Activated CD4-positive, alpha-beta T cell treated with anti-CD3 and anti-CD28 coated beads, Interleukin-2, Interleukin-6, amounts not matched to agents 100 ng/mL and 50 ng/mL, durations not matched to agents 16 hours and 8 hours (primary cell): ENCODE results near the gene GATM.
"Not testable (repeated sequence)": the region's sequence is repeated elsewhere in the genome, so short reads cannot be mapped to it uniquely, and the experiment has no call there.

Experiments
- DNase-seq: peaks from one replicate; pipeline ENCODE4 v3.0.0-alpha.2; 2020

The GATM gene

DNA sequence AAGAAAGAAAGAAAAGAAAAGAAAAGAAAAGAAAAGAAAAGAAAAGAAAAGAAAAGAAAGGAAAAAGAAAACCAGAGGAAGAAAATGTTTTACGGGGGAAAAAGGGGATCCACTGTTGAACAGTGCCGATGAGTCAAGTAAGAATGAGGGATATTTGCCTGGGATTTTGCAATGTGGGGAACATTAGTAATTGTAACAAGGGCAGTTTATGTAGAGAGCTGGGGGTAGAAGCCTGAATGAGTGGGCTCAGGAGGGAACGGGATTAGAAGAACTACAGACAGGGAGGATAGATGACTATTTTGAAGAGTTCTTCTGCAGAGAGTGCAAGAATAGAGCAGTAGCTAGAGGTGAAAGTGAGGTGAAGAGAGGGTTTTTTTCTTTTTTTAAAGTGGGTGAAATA lies 28.7 kb downstream of the GATM start:
- DNase-seq = no peak

DNA sequence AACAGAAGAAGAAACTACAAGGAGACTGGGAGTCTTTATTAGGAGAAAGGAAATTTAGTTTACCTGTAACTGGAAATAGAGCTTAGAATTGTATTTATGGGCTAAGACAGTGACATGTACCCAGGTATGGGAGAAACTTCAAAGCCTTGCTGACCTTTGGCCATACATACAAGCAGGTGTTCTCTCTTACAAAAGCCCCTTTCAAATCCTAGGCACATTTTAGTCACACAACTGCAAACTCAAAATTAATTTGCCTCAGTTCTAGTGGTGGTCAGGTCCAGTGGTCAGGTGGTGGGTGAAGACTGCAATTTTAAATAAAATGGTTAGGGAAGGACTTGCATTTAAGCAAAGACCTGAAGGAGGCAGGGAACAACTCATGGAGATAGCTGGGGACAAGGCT lies 30.4 kb downstream of the GATM start:
- DNase-seq = no peak

DNA sequence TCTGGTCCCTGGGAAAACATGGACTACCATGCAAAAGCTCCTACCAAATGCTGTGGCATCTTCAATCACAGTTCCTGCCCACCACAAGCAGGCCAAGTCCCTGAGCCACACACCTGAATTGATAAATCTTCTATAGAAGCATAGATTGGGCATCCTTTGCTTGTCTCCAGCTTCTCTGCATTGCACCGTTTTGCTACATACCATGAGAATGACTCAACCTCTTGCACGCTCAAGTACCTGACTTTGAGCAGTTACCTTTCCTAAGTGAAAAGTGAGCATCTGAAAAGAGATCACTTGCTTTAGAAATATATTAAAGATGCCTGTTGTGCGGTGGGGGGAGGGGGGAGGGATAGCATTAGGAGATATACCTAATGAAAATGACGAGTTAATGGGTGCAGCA lies 31.3 kb downstream of the GATM start:
- no peak for DNase-seq

DNA sequence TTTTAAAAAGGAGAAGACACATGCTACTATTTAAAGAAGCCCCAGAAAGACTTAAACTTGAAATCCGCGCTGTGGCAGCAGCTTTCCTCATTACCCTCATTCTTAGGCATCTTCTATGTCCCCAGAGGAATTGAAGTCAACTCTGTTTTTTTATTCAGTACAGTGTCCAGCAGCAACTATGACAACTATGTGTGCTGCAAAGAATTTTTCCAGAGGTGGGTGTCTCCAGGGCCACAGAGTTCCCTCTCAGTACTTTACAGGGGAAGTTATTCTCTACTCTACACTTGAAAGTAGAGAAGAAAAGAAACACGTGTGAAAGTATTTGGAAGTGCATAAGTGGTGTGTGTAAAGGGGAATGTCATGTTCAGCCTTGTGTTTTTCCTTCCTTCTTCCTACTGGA lies 32.0 kb downstream of the GATM start:
- DNase-seq = no peak

DNA sequence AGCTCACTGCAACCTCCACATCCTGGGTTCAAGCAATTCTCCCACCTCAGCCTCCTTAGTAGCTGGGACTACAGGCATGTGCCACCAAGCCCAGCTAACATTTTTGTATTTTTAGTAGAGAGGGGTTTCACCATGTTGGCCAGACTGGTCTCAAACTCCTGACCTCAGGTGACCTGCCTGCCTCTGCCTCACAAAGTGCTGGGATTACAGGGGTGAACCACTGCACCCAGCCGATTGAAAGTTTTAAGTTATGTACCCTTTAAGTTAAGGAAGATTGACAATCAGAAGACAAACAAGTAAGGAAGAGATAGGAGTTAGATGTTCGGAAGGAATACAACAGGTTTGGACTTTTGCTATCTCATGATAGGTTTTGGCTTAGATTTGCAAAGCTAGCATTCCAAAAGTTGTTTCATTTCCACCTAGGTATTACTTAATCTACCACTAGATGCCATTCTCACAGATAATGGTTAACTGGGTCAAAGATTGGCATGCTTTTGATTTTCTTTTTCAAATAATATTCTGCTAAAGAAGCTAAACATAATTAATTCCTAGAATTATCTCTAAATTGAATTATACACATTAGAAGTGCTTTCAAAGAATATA lies 35.0 kb downstream of the GATM start:
- DNase-seq = no peak

DNA sequence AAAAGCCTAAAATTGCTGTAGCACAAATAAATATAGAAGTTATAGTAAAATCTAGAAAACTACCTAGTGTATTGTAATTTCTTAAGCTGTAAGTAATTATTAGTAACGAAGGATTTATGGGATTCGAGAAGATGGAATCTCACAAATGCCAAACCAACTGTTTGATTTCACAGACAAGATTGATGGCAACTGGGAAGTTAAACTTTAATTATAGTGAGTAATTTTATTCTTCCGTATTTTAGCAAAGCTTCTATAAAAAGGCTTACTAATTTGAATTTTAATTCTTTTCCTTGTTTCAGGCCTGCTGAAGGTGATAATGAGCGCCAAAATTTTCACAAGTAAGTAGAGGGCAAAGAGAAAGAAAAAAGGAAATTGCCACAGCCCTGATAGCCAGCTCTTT lies 36.6 kb downstream of the GATM start:
- no peak for DNase-seq

DNA sequence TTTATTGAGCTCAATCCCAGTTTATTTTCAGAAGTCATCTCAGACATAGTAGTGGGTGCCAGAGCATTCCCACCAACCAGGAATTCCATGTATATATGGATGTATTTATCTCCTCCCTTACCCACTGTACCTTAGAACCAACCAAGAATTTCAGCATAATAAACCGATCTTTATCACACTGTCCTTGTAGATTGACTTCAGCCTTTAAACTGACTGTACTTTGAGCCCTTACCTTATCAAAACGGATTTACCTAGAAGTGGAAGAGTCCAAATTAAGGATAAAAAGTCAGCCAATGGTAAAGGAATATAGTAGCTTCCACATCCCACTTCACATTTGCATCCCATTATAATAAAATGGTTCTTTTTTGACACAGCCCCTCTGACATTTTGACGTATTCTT lies 37.9 kb downstream of the GATM start:
- no peak for DNase-seq

DNA sequence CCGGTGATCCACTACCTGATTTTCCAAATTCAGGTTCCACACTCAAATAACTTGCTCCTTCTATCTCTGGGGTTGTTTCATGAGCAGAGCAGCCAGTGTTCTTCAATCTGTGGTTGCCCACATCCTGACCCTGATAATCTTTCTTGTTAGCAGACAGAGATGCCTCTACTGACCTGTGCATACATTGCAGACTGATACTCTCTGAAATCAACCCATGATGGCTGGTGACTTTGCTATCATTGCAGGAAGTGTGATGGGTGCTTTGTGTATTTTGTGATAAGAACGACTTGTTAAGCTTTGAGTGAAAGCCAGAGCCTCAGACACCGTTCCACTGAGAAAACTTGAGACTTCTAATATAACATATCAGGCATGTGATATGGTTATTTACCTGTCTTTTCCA lies 39.9 kb downstream of the GATM start:
- DNase-seq = peak; percentile 3

DNA sequence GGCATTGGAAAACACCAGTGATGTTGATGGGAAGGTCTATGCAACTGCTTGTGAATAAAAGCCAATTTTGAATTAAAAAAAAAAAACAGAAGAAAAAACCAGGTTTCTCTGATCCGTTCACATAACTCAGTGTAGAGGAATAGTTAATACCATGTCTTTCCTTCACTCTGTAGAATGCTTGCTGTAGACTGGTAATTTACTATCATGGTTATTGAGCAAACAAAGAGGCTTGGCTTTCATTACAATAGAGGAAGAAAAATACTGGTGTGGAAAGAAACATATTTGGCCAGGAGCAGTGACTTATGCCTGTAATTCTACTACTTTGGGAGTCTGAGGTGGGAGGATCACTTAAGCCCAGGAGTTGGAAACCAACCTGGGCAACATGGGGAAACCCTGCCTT lies 41.1 kb downstream of the GATM start:
- no peak for DNase-seq

DNA sequence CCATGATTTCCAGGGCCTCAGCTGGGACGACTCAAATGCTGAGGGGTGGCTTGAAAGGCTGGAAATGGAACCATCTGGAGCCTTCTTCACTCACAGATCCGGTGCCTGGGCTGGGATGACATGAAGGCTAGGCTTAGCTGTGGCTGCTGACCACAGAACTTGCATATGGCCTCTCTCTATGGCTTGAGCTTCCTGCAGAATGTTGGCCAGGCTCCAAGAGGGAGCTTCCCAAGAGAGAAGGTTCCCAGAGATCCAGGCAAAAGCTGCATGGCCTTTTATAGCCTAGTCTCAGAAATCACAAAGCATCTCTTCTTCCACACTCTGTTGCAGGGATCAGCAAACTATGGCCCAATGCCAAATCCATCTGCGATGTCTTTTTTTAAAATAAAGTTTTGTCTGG lies 44.8 kb downstream of the GATM start:
- no peak for DNase-seq

DNA sequence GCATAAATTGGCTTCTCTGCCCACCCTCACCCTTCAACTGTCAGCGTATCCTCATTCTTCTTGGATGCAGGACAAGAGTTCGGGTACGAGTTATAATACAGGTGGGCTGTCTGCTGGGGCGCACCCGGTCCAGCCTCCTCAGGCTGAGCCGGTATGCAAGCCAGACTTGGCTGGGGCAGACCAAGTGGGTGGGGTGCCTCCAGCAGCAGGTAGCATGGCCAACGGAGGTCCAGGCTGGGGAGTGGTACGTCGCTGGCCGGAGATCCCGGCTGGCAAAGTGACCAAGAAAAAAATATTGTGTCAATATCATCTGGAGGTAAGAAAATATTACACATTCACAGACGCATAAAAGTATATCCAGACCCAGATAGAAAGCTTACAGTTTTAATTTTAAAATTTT lies 45.6 kb downstream of the GATM start:
- no peak for DNase-seq

DNA sequence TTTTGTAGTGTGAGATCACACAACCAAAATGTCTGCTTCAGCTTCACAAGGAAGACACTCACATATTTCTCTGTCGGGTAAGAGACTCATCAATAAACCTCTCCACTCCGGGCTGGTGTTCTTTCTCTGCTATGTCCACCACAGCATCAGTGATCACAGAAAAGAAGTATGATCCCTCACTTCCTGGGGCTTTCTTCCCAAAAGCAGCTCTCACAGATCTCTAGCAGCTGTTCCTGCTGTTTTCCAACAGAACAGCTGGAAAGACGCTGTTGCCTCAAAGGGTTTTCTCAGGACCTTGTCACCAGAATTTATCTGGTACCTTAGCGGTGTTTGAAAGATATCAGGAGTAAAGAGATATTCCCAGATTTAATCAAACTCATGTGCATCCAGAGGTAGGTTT lies 46.4 kb downstream of the GATM start:
- DNase-seq = no peak

DNA sequence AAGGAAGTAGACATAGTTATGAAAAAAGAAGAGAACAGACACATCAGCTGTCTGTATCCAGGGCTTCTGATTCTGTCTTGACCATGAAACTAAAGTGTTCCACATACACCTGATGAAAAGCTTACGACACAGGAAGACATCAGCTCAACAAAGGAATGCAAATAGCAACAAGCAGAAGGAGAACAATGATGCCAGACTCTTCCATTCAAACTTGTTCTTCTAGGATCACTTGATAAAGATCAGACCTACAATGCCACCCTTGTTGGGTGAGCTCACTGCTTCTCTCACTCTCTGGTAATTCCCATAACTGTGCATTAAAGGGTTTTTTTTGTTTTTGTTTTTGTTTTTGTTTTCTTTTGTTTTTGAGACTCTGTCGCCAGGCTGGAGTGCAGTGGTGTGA lies 49.7 kb downstream of the GATM start:
- no peak for DNase-seq

DNA sequence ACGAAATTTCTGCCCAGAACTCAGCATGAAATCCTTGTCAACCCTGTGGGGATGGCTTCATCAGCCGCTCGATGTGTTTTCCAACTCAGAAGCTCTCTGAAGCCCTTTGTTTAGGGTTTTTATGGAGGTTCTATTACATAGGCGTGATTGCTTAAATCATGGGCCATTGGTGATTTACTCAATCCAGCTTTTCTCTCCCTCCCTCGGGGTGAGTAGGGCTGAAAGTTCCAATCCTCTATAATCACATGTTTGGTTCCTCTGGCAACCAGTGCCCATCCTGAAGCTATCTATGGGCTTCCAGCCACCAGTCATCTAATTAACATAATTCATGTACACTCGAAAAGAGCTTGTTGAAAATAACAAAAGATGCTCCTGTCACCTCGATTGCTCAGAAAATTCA lies 51.6 kb downstream of the GATM start:
- DNase-seq = no peak

DNA sequence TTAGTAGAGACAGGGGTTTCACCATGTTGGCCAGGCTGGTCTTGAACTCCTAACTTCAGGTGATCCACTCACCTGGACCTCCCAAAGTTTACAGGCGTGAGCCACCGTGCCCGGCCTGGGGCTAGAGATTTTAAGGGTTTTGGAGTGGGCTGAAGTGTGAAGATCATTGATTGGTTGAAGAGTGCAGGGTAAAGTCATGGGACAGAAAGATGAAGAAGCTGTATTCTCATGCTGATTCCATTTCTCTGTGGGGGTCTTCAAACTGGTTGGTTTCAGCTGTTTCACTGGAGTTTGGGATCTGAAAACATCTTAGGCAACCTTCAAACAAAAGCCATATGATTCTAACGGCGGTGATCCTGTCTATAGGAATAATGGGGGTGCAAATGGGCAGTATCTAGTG lies 52.1 kb downstream of the GATM start:
- DNase-seq = no peak

DNA sequence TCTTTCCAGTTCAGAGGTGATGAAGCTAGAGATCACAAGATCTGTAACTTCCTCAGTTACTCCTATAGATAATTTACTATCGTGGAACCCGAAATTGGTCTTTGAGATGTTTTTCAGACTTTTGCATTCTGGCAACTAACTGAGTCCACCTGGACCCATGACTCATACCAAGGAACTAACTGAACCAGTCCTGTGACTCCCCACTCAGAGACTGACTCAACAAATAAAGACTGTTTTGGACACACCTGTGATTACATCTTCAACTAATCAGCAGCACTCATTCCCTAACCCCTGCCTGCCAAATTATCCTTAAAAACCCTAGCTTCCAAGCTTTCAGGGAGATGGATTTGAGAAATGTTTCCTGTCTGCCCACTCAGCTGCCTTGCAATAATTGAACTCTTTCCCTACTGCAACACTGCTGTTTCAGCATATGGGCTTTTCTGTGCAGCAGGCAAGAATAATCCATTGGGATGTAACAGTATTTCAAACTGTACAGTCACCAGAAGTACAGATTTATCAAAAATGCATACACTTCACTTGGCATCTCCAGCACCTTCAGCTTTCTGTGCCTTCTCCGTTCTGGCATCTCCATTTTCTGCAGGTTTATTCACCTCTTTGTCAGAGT lies 57.7 kb downstream of the GATM start:
- no peak for DNase-seq

DNA sequence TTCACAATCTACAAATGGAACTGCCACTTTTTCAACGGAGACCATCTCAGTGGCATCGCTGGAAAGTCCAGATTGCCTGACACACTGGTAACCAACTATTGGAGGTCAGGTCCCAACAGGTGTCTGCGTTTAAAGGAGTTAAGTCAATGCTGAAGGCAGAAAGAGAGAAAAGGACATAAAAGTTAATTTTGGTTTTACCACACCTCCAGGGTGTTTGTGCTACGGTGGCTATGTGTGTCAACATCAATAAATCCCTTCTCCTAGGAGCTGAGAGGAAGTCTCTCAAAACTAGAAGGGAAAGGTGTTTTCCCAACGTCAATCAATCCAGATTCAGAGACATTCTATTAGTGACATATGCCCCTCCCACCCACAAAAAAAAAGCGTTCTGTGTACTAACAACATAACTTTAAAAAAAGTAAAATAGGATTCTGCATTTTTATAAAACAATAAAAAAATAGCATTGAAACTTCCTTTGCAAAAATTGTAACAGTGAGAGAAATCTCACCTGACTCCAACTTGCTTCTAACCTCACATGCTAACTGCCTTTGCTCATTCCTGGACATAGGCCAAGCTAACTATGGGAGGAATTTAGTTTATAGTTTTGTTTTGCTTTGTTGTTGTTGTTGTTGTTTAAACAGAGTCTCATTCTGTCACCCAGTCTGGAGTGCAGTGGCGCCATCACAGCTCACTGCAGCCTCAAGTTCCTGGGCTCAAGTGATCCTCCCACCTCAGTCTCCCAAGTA lies 58.7 kb downstream of the GATM start:
- DNase-seq = no peak

DNA sequence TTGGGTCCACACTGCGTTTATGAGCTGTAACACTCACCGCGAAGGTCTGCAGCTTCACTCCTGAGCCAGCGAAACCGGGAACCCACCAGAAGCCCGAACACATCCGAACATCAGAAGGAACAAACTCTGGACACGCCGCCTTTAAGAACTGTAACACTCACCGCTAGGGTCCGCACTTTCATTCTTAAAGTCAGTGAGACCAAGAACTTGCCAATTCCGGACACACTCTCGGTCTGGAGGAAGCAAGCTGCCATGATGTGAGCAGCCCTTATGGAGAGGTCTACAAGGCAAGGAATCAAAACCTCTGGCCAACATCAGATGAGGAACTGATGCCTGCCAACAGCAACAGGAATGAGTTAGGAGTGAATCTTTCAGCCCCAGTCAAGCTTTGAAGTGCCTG lies 63.4 kb downstream of the GATM start:
- no peak for DNase-seq

DNA sequence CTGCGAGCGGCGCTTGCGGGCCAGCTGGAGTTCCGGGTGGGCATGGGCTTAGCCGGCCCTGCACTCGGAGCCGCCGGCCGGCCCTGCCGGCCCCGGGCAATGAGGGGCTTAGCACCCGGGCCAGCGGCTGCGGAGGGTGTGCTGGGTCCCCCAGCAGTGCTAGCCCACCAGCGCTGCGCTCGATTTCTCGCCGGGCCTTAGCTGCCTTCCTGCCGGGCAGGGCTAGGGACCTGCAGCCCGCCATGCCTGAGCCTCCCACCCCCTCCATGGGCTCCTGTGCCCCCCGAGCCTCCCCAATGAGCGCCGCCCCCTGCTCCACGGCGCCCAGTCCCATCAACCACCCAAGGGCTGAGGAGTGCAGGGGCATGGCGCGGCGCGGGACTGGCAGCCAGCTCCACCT lies 64.2 kb downstream of the GATM start:
- DNase-seq = not testable (repeated sequence)
